T1000 (cell line): Measurements from ENCODE around the gene AP4M1.
"Not testable (repeated sequence)": the region's sequence is repeated elsewhere in the genome, so short reads cannot be mapped to it uniquely, and the experiment has no call there.

Experiments
- DNase-seq: peaks from one replicate; lab custom pipeline; 2025; ENCODE audit warnings: mixed read lengths; lab: John Stamatoyannopoulos, UW

Gene AP4M1

GRCh38 chr7:100107890-100108289 lies 6.4 kb downstream of the AP4M1 start:
- no peak for DNase-seq

DNA sequence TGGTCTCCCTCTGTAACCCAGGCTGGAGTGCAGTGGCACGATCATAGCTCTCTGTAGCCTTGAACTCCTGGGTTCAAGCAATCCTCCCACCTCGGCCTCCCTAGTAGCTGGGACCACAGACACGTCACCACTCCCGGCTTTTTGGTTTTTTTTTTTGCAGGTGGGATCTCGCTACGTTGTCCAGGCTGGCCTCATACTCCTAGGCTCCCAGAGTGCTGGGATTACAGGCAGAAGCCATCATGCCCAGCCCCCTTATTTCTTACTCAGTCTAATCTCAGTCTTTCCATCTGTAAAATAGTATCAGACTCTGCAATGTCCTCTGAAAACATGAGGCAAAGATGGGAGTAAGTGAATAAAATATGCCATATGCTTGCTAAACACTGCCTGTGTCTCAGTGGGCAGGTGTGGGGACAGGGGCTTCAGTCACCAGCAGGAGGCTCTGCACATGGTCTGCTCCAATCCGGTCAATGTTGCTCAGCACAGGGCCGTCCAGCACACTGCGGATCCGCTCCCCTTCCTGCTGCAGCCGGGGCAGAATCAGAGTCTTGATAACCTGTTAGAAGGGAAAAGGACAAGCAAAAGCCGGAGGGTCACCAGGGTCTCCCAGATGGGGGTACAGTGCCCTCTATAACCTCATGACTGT lies 8.2 kb downstream of the AP4M1 start:
- no peak for DNase-seq

GRCh38 chr7:100111156-100111555 lies 9.7 kb downstream of the AP4M1 start:
- no peak for DNase-seq

- DNase-seq: no peak
Measured at GRCh38 chr7:100111914-100112313, 10.5 kb downstream of the AP4M1 start.

GRCh38 chr7:100115026-100115425 lies 13.6 kb downstream of the AP4M1 start:
- DNase-seq: no peak

DNA sequence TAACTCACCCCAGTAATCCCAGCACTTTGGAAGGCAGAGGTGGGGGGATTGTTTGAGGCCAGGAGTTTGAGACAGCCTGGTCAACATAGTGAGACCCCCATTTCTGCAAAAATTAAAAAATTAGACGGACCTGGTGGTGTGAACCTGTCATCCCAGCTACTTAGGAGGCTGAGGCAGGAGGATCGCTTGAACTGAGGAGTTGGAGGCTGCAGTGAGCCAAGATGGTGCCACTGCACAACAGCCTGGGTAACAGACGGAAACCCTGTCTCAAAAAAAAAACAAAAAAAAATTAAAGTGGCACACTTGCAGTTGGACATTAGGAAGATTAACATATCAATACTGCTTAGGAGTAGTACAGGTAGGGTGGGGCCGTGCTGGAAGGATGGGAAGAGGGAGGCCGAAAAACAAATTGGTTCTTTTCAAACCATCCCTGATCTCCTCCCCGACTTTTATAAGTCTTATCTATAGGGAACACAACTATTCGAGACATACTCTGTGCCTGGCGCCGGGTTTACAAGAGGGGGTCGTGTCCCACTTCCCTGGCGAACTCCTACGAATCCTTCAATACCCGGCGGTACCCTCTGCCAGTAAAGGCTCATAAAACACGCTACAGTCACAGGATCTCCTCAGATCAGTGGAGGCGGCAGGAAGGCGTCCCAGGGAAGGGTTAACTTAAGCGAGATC lies 17.1 kb downstream of the AP4M1 start:
- DNase-seq: no peak

- DNase-seq: peak; percentile 76
Measured at GRCh38 chr7:100119072-100119969, 17.9 kb downstream of the AP4M1 start, which contains the start of the genes CNPY4 and TAF6. Gene CNPY4 (plus strand): TSS chr7:100119634. CDS start chr7:100119745, 111 bp downstream. Gene TAF6 (minus strand): TSS chr7:100119358. CDS start chr7:100114209, 5,149 bp downstream.

DNA sequence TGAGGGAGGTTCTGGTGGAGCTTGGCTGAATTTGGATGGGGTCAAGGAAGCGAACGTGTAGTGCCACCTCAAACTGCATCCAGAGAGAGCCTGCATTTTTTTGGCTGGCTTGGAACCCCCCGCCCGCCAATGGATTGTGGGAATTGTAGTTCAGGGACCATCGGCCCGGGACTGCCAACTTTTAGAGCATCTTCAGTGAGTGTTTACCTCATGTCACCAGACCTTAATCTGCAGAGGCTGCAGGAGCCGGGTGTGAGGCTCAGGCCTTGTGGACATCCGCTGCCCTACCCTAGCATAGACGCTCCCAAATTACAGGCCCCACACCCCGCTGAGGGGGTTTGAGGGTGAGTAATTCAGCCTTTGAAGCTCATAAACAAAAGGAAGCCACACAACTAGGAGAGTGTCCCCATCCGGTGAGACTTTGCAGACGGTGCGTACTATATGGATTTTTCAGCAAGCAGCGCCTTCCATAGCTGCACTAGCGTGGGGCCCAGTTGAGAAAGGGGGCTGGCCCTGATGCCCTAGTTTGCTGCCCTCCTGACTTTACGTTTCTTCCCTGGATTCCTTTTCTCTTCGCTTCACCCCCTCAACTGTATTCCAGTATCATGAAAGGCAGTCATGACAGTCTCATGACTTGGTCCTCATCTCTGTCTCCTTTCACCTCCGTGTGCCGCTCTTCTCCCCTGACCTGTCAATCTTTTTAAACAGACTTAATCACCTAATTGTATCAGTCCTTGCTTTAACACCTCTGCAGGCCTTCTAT lies 18.7 kb downstream of the AP4M1 start:
- no peak for DNase-seq

GRCh38 chr7:100120733-100121036 lies 19.2 kb downstream of the AP4M1 start:
- no peak for DNase-seq

- DNase-seq: no peak
Measured at GRCh38 chr7:100122067-100122466, 20.6 kb downstream of the AP4M1 start.

- no peak for DNase-seq
Measured at GRCh38 chr7:100122568-100122967, 21.1 kb downstream of the AP4M1 start.

GRCh38 chr7:100124301-100125230 lies 23.1 kb downstream of the AP4M1 start:
- no peak for DNase-seq

DNA sequence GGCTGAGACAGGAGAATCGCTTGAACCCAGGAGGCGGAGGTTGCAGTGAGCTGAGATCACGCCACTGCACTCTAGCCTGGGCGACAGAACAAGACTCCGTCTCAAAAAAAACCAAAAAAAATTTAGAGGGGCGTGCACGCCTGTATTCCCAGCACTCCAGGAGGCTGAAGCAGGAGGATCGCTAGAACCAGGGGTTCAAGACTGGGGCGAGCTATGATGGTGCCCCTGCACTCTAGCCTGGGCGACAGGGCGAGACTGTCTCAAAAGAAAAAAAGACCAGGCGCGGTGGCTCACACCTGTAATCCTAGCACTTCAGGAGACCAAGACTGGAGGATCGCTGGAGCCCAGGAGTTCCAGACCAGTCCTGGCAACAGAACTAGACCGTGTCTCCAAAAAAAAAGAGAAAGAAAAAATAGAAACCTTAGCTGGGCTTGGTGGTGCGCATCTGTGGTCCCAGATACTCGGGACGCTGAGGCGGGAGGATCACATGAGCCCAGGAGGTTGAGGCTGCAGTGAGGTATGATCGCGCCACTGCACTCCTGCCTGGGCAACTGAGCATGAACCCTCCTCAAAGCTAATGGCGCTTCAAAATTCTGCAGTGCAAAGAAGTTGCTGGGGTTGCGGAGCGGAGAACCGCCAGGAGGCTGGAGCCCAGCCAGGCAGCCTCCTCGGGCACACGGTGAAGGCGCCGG lies 24.9 kb downstream of the AP4M1 start:
- no peak for DNase-seq

DNA sequence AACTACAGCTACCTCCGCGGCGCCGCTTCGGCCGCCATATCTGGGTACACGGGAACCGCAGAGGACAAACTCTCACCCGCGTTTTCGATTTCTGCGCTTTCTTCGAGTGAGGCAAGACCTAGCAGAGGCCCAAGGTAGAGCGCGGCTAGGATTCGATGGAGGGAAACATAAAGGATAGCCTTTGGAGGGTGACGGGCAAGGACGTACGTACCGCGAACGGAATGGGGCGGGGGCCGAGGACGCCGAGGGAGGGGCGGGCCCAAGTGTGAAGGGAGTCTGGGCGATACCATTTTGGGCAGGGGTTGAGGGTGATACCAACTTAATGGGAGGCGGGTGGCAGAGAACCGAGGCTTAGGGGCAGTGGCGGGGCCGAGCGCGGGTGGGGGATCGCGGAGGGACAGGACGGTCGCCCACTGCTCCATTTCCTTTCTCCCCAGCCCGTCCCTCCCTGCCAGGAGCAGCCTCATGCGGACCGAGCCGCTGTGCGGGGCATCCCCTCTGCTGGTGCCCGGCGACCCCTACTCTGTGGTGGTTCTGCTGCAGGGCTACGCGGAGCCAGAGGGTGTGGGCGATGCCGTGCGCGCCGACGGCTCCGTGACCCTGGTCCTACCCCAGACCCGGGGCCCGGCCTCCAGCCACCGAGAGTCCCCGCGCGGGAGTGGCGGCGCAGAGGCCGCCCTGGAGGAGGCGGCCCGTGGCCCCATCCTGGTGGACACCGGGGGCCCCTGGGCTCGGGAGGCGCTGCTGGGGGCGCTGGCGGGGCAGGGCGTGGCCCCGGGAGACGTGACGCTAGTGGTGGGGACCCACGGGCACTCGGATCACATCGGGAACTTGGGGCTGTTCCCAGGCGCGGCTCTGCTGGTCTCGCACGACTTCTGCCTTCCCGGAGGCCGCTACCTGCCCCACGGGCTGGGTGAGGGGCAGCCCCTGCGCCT lies 25.8 kb downstream of the AP4M1 start, which contains the start of gene MBLAC1:
MBLAC1 (plus strand) TSS at position 37 of the 935 bp plus-strand sequence; CDS start at position 466, 429 bp downstream.
- peak; percentile 76 for DNase-seq

GRCh38 chr7:100127866-100128636 lies 26.6 kb downstream of the AP4M1 start:
- no peak for DNase-seq

DNA sequence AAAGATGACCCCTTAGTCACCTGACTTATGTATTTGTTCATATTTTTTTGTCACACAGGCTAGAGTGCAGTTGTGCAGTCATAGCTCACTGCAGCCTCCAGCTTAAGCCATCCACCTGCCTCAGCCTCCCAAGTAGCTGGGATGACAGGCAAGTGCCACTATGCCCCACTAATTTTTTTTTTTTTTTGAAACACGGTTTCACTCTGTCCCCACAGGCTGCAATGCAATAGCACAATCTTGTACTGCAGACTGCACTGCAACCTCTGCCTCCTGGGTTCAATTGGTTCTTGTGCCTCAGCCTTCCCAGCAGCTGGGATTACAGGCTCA lies 27.2 kb downstream of the AP4M1 start:
- no peak for DNase-seq

- DNase-seq: not testable (repeated sequence)
Measured at GRCh38 chr7:100130220-100130607, 28.8 kb downstream of the AP4M1 start.
